SJSA1 (cell line): Measurements from ENCODE around the gene OR1F1. TPM values are rescaled to one million over a fixed set of nuclear protein-coding genes. Genes with fewer than 3 reads are reported as not detected.
A peak's percentile ranks its signal among the peaks of the same experiment; 100 is the strongest.
"Not testable (repeated sequence)": the region's sequence is repeated elsewhere in the genome, so short reads cannot be mapped to it uniquely, and the experiment has no call there.

Source experiments
- DNase-seq, 2 experiments: peaks; one replicate each; pipeline ENCODE4 v3.0.0-alpha.2; 2015 to 2020; ENCODE audit warnings: low spot score in 2 of 2, low read depth in 1 of 2
- H3K27ac ChIP-seq: fragments of 250-450 bp; sonication (Bioruptor Pico); 2 replicates; pipeline ENCODE4 v1.5.1; 2020; ENCODE audit warnings: mild to moderate bottlenecking, moderate library complexity
- H3K27me3 ChIP-seq: fragments of 250-450 bp; sonication (Bioruptor Pico); replicated peaks from 2 replicates; pipeline ENCODE4 v1.5.1; 2020; ENCODE audit warnings: mild to moderate bottlenecking, moderate library complexity
- H3K36me3 ChIP-seq: fragments of 250-450 bp; sonication (Bioruptor Pico); 2 replicates; pipeline ENCODE4 v1.5.1; 2020; ENCODE audit warnings: mild to moderate bottlenecking
- H3K4me1 ChIP-seq: fragments of 250-450 bp; sonication (Bioruptor Pico); replicated peaks from 2 replicates; pipeline ENCODE4 v1.6.1; 2021; ENCODE audit warnings: mild to moderate bottlenecking
- H3K4me3 ChIP-seq: fragments of 250-450 bp; sonication (Bioruptor Pico); 2 replicates; pipeline ENCODE4 v1.5.1; 2020; ENCODE audit warnings: mild to moderate bottlenecking
- H3K9me3 ChIP-seq: fragments of 250-450 bp; sonication (Bioruptor Pico); replicated peaks from 2 replicates; pipeline ENCODE4 v1.5.1; 2020; ENCODE audit warnings: mild to moderate bottlenecking
- total RNA-seq: library from RNA; depleted of rRNA; stranded (reverse); fragments of >200 nt; shearing (Covaris generic); gene quantifications from 2 replicates; pipeline ENCODE4 v1.2.3, GENCODE V29; 2014

The OR1F1 gene
- total RNA-seq, 1 experiment from 2014 or later, result not detected

GRCh38 chr16:3157229-3158025, 30.6 kb upstream of the OR1F1 start:
- peak; percentile 90 to 98 for DNase-seq
- Histone ChIP-seq H3K36me3 (no peaks in the 10 kb centered on the region; the same call in 1 of the 2 replicates), H3K4me3 (peak overlapping the region; percentile 81), H3K27me3 (no peaks in the 10 kb centered on the region), H3K4me1 (peaks cover 19% of the 10 kb centered on the region), H3K27ac (no peak overlapping the region), H3K9me3 (no peaks in the 10 kb centered on the region)

GRCh38 chr16:3158026-3158509, 29.9 kb upstream of the OR1F1 start:
- Histone ChIP-seq H3K4me1 (peaks cover 17% of the 10 kb centered on the region), H3K27ac (peak overlapping the region; percentile 7; the same call in 1 of the 2 replicates), H3K9me3 (no peaks in the 10 kb centered on the region), H3K36me3 (no peaks in the 10 kb centered on the region; the same call in 1 of the 2 replicates), H3K4me3 (peak overlapping the region; percentile 81), H3K27me3 (no peaks in the 10 kb centered on the region)
- peak in 1 of 2 experiments; percentile 78 for DNase-seq

- peak overlapping the region; percentile 32 for H3K27ac ChIP-seq
- H3K27me3 ChIP-seq, result no peaks in the 10 kb centered on the region
- peak; percentile 91 to 95 for DNase-seq
- H3K36me3 ChIP-seq, result no peaks in the 10 kb centered on the region; the same call in 1 of the 2 replicates
- peaks cover 17% of the 10 kb centered on the region for H3K4me1 ChIP-seq
- no peaks in the 10 kb centered on the region for H3K9me3 ChIP-seq
- peak overlapping the region; percentile 81 for H3K4me3 ChIP-seq
Observed at GRCh38 chr16:3158510-3159314, 29.3 kb upstream of the OR1F1 start.

- no peak overlapping the region for H3K4me3 ChIP-seq
- H3K9me3 ChIP-seq, result no peaks in the 10 kb centered on the region
- no peak for DNase-seq
- H3K36me3 ChIP-seq, result no peaks in the 10 kb centered on the region; the same call in 1 of the 2 replicates
- no peaks in the 10 kb centered on the region; the same call in 1 of the 2 replicates for H3K27me3 ChIP-seq
- no peak overlapping the region for H3K27ac ChIP-seq
- H3K4me1 ChIP-seq, result peaks cover 21% of the 10 kb centered on the region
Observed at GRCh38 chr16:3161235-3162018, 26.6 kb upstream of the OR1F1 start.

- H3K27ac ChIP-seq, result no peak overlapping the region
- peaks cover 18% of the 10 kb centered on the region for H3K27me3 ChIP-seq
- no peak overlapping the region for H3K4me3 ChIP-seq
- DNase-seq, result no peak
- H3K36me3 ChIP-seq, result no peaks in the 10 kb centered on the region
- no peaks in the 10 kb centered on the region for H3K9me3 ChIP-seq
- peaks cover 15% of the 10 kb centered on the region for H3K4me1 ChIP-seq
Observed at GRCh38 chr16:3164121-3164991, 23.6 kb upstream of the OR1F1 start.

- no peak for DNase-seq
- Histone ChIP-seq H3K27ac (no peak overlapping the region), H3K4me1 (peaks cover 8% of the 10 kb centered on the region), H3K4me3 (no peak overlapping the region), H3K27me3 (peaks cover 27% of the 10 kb centered on the region), H3K36me3 (no peaks in the 10 kb centered on the region), H3K9me3 (no peaks in the 10 kb centered on the region)
Observed at GRCh38 chr16:3165111-3165822, 22.7 kb upstream of the OR1F1 start.

- no peaks in the 10 kb centered on the region for H3K36me3 ChIP-seq
- H3K27me3 ChIP-seq, result peaks cover 40% of the 10 kb centered on the region
- no peaks in the 10 kb centered on the region for H3K9me3 ChIP-seq
- H3K27ac ChIP-seq, result no peak overlapping the region
- DNase-seq, result no peak
- H3K4me3 ChIP-seq, result no peak overlapping the region
- H3K4me1 ChIP-seq, result peaks cover 8% of the 10 kb centered on the region
Observed at GRCh38 chr16:3166505-3166886, 21.5 kb upstream of the OR1F1 start.

- H3K4me3 ChIP-seq, H3K4me1 ChIP-seq, DNase-seq, H3K9me3 ChIP-seq, H3K36me3 ChIP-seq, H3K27ac ChIP-seq: not testable (repeated sequence)
- H3K27me3 ChIP-seq, result peaks cover 59% of the 10 kb centered on the region
Observed at GRCh38 chr16:3168729-3169128, 19.3 kb upstream of the OR1F1 start.

GRCh38 chr16:3170440-3171180, 17.4 kb upstream of the OR1F1 start:
- no peak for DNase-seq
- Histone ChIP-seq H3K4me1 (peaks cover 12% of the 10 kb centered on the region), H3K27ac (no peak overlapping the region), H3K36me3 (no peaks in the 10 kb centered on the region), H3K9me3 (no peaks in the 10 kb centered on the region), H3K27me3 (peaks cover 75% of the 10 kb centered on the region), H3K4me3 (no peak overlapping the region)

GRCh38 chr16:3171181-3171854, 16.7 kb upstream of the OR1F1 start:
- Histone ChIP-seq H3K36me3 (no peaks in the 10 kb centered on the region), H3K9me3 (0 out of 2 replicates have a peak, but pooled peaks cover 4% of the 10 kb centered on the region), H3K27ac (no peak overlapping the region), H3K4me3 (no peak overlapping the region), H3K4me1 (peaks cover 9% of the 10 kb centered on the region), H3K27me3 (peaks cover 82% of the 10 kb centered on the region)
- no peak for DNase-seq

- Histone ChIP-seq H3K27ac (no peak overlapping the region), H3K27me3 (peaks cover 80% of the 10 kb centered on the region), H3K4me3 (no peak overlapping the region), H3K4me1 (peaks cover 9% of the 10 kb centered on the region), H3K36me3 (no peaks in the 10 kb centered on the region), H3K9me3 (0 out of 2 replicates have a peak, but pooled peaks cover 4% of the 10 kb centered on the region)
- DNase-seq, result peak in 1 of 2 experiments; percentile 31
Observed at GRCh38 chr16:3171855-3172593, 16.0 kb upstream of the OR1F1 start.
